A673 (cell line): ENCODE results near the gene TMC4. TPM values are rescaled to one million over a fixed set of nuclear protein-coding genes. Genes with fewer than 3 reads are reported as not detected.
"Not testable (repeated sequence)": the region's sequence is repeated elsewhere in the genome, so short reads cannot be mapped to it uniquely, and the experiment has no call there.

ENCODE experiments used
- BruUV-seq: library from RNA; stranded (reverse); fragments of 400-500 nt; replicated peaks from 2 replicates; lab custom pipeline; 2021; lab: Mats Ljungman, UMichigan
- CTCF ChIA-PET: fragments of 300-600 bp; sonication (Branson Sonifier 250); formaldehyde crosslinking; loops from one replicate; lab custom pipeline; 2022; ENCODE audit warnings: antibody characterized with exemption; lab: Charles Lee
- POLR2A ChIA-PET: fragments of 300-600 bp; sonication (Branson Sonifier 250); formaldehyde crosslinking; loops from one replicate; lab custom pipeline; 2022; ENCODE audit warnings: antibody characterized with exemption; ENCODE audit not compliant: low non-redundant PET; lab: Charles Lee
- DNase-seq: peaks from one replicate; pipeline ENCODE4 v3.0.0-alpha.2; 2015; ENCODE audit warnings: low spot score
- H3K27ac ChIP-seq: fragments of 200-600 bp; sonication (generic); 2 replicates; pipeline ENCODE4 v1.5.1; 2016; ENCODE audit warnings: mixed run types, low read depth, mild to moderate bottlenecking, mixed read lengths, antibody characterized with exemption, low read length; ENCODE audit not compliant: poor library complexity, severe bottlenecking
- H3K27me3 ChIP-seq: fragments of 200-600 bp; sonication (generic); replicated peaks from 2 replicates; pipeline ENCODE4 v1.6.1; 2017; ENCODE audit warnings: mixed run types, low read depth, mild to moderate bottlenecking, mixed read lengths, antibody characterized with exemption, low read length; ENCODE audit not compliant: insufficient read depth, poor library complexity
- H3K36me3 ChIP-seq: fragments of 200-600 bp; sonication (generic); 2 replicates; pipeline ENCODE4 v1.6.1; 2016; ENCODE audit warnings: mixed run types, mild to moderate bottlenecking, mixed read lengths, antibody characterized with exemption, low read length; ENCODE audit not compliant: insufficient read depth, poor library complexity, severe bottlenecking
- H3K4me1 ChIP-seq: fragments of 200-600 bp; sonication (generic); 2 replicates; pipeline ENCODE4 v1.6.1; 2017; ENCODE audit warnings: mixed run types, mild to moderate bottlenecking, mixed read lengths, antibody characterized with exemption, low read length; ENCODE audit not compliant: insufficient read depth, poor library complexity, severe bottlenecking
- H3K4me3 ChIP-seq: fragments of 200-600 bp; sonication (generic); 2 replicates; pipeline ENCODE4 v1.5.1; 2016; ENCODE audit warnings: low read depth, mixed run types, mild to moderate bottlenecking, mixed read lengths, low read length; ENCODE audit not compliant: poor library complexity, severe bottlenecking
- H3K9me3 ChIP-seq: fragments of 200-600 bp; sonication (generic); 2 replicates; pipeline ENCODE4 v1.6.1; 2016; ENCODE audit warnings: mixed run types, low read depth, mild to moderate bottlenecking, mixed read lengths, antibody characterized with exemption, low read length; ENCODE audit not compliant: poor library complexity, severe bottlenecking
- CTCF ChIP-seq: fragments of 300-800, 200-600 bp; sonication (generic); conservative IDR thresholded peaks from 2 replicates; pipeline ENCODE4 v1.5.1; 2017; ENCODE audit warnings: low read depth, mild to moderate bottlenecking, antibody characterized with exemption, low read length, moderate library complexity, mixed read lengths
- EZH2 ChIP-seq: fragments of 200-600 bp; sonication (generic); IDR thresholded peaks from 2 replicates; pipeline ENCODE4 v1.6.1; 2017; ENCODE audit warnings: borderline replicate concordance, low read depth, mild to moderate bottlenecking, mixed read lengths, antibody characterized with exemption, low read length; ENCODE audit not compliant: poor library complexity, severe bottlenecking
- intact Hi-C: fragments of 100-400 bp; cut with micrococcal nuclease; formaldehyde crosslinking; loops from one replicate; pipeline ENCODE4 v1.10.0; 2022; ENCODE audit not compliant: unreplicated experiment
- total RNA-seq: library from RNA; stranded (reverse); gene quantifications from 2 replicates; pipeline ENCODE4 v1.2.3, GENCODE V29; 2021

TMC4 gene
- total RNA-seq, 1 experiment from 2014 or later: 0.58 TPM

GRCh38 chr19:54186934-54187381, 14.0 kb upstream of the TMC4 start:
- DNase-seq: no peak
- CTCF ChIA-PET: no interaction called here
- TF ChIP-seq CTCF: no peak
- no peak for TF ChIP-seq EZH2
- no TSS peak for BruUV-seq
- POLR2A ChIA-PET: no interaction called here
- no peak overlapping the region for H3K4me3 ChIP-seq
- H3K9me3 ChIP-seq: no peaks in the 10 kb centered on the region
- intact Hi-C loops: no loop called here
- no peaks in the 10 kb centered on the region for H3K27me3 ChIP-seq
- peaks cover 12% of the 10 kb centered on the region for H3K4me1 ChIP-seq
- peaks cover 3% of the 10 kb centered on the region for H3K36me3 ChIP-seq
- no peak overlapping the region for H3K27ac ChIP-seq

- Histone ChIP-seq H3K36me3 (peaks cover 3% of the 10 kb centered on the region), H3K4me1 (peaks cover 9% of the 10 kb centered on the region), H3K9me3 (no peaks in the 10 kb centered on the region), H3K27me3 (no peaks in the 10 kb centered on the region), H3K27ac (no peak overlapping the region), H3K4me3 (no peak overlapping the region)
- intact Hi-C loops: no loop called here
- TF ChIP-seq CTCF (no peak), EZH2 (no peak)
- ChIA-PET CTCF (no interaction called here), POLR2A (no interaction called here)
- no TSS peak for BruUV-seq
- no peak for DNase-seq
These were observed 13.4 kb upstream of the TMC4 start for GRCh38 chr19:54186351-54186750.

GRCh38 chr19:54183431-54183830, 10.5 kb upstream of the TMC4 start:
- Histone ChIP-seq H3K4me3 (no peak overlapping the region), H3K27ac (no peak overlapping the region), H3K4me1 (peaks cover 5% of the 10 kb centered on the region), H3K36me3 (peaks cover 3% of the 10 kb centered on the region), H3K27me3 (no peaks in the 10 kb centered on the region), H3K9me3 (no peaks in the 10 kb centered on the region)
- no peak for DNase-seq
- ChIA-PET CTCF (no interaction called here), POLR2A (no interaction called here)
- intact Hi-C loops: no loop called here
- TF ChIP-seq EZH2: no peak
- no peak for TF ChIP-seq CTCF
- BruUV-seq: no TSS peak

GRCh38 chr19:54181894-54182293, 8.9 kb upstream of the TMC4 start:
- H3K4me1 ChIP-seq, intact Hi-C loops, H3K9me3 ChIP-seq, H3K27me3 ChIP-seq, CTCF ChIA-PET, DNase-seq, H3K27ac ChIP-seq, BruUV-seq, H3K4me3 ChIP-seq, H3K36me3 ChIP-seq: not testable (repeated sequence)
- POLR2A ChIA-PET: interaction anchor here (0.7 kb wide), 1 partner anchor 719 kb away, joined by 8 read pairs; no protein-coding TSS in a partner anchor
